GM23338 (cell line): Measurements from ENCODE around the gene CNKSR1. TPM values are rescaled to one million over a fixed set of nuclear protein-coding genes. Genes with fewer than 3 reads are reported as not detected.

ENCODE experiments used
- polyA plus RNA-seq: library from polyadenylated mRNA; unstranded; fragments of >200 nt; fragmentation: Nextera tagmentation; extraction: Ambion mirVana; gene quantifications from 2 replicates; pipeline ENCODE4 v1.2.1, GENCODE V29; 2016
- total RNA-seq: library from RNA; depleted of rRNA; stranded (reverse); fragments of >200 nt; shearing (Covaris generic); gene quantifications from 2 replicates; pipeline ENCODE4 v1.2.3, GENCODE V29; 2014; rRNA removed

Gene CNKSR1
- total and polyA plus RNA-seq, 2 experiments from 2014 or later = 9.7 to 12.5 TPM

Other genes starting within 250 kb of the CNKSR1 start
- gene PAFAH2, start 179.4 kb upstream of the CNKSR1 start, total RNA-seq = 7.7 and 10.3 TPM in 2 replicates
- 5.7 TPM in 2 replicates for gene PAFAH2, start 179.4 kb upstream of the CNKSR1 start, polyA plus RNA-seq
- gene EXTL1, start 155.7 kb upstream of the CNKSR1 start, total RNA-seq = 0.35 and 1.2 TPM in 2 replicates
- 0.21 and 0.37 TPM in 2 replicates for gene EXTL1, start 155.7 kb upstream of the CNKSR1 start, polyA plus RNA-seq
- 0.07 TPM in 1 of 2 replicates, not detected in the other for gene SLC30A2, start 131.4 kb upstream of the CNKSR1 start, total RNA-seq
- not detected in 2 replicates for gene SLC30A2, start 131.4 kb upstream of the CNKSR1 start, polyA plus RNA-seq
- 0.17 TPM in 1 of 2 replicates, not detected in the other for gene TRIM63, start 109.9 kb upstream of the CNKSR1 start, total RNA-seq
- not detected in 2 replicates for gene TRIM63, start 109.9 kb upstream of the CNKSR1 start, polyA plus RNA-seq
- gene PDIK1L, start 65.7 kb upstream of the CNKSR1 start, total RNA-seq = 3.0 and 4.3 TPM in 2 replicates
- gene PDIK1L, start 65.7 kb upstream of the CNKSR1 start, polyA plus RNA-seq = 1.2 and 1.6 TPM in 2 replicates
- gene FAM110D, start 18.4 kb upstream of the CNKSR1 start, total RNA-seq = 0.08 and 0.24 TPM in 2 replicates
- gene FAM110D, start 18.4 kb upstream of the CNKSR1 start, polyA plus RNA-seq = 0.39 and 0.45 TPM in 2 replicates
- not detected in 2 replicates for gene C1orf232, start 8.5 kb upstream of the CNKSR1 start, total RNA-seq
- gene C1orf232, start 8.5 kb upstream of the CNKSR1 start, polyA plus RNA-seq = not detected in 2 replicates
- 26.2 and 32.6 TPM in 2 replicates for gene ZNF593, start 7.6 kb upstream of the CNKSR1 start, total RNA-seq
- 108 and 115 TPM in 2 replicates for gene ZNF593, start 7.6 kb upstream of the CNKSR1 start, polyA plus RNA-seq
- gene ZNF593OS, start 5.7 kb upstream of the CNKSR1 start, total RNA-seq = not detected in 2 replicates
- gene ZNF593OS, start 5.7 kb upstream of the CNKSR1 start, polyA plus RNA-seq = 0.68 and 1.1 TPM in 2 replicates
- not detected in 2 replicates for gene CATSPER4, start 13.1 kb downstream of the CNKSR1 start, total RNA-seq
- gene CATSPER4, start 13.1 kb downstream of the CNKSR1 start, polyA plus RNA-seq = 0.31 and 0.35 TPM in 2 replicates
- 26.1 and 36.8 TPM in 2 replicates for gene CEP85, start 56.7 kb downstream of the CNKSR1 start, total RNA-seq
- 11.6 and 12.8 TPM in 2 replicates for gene CEP85, start 56.7 kb downstream of the CNKSR1 start, polyA plus RNA-seq
- gene SH3BGRL3, start 102.6 kb downstream of the CNKSR1 start, total RNA-seq = 28.9 and 30.9 TPM in 2 replicates
- gene SH3BGRL3, start 102.6 kb downstream of the CNKSR1 start, polyA plus RNA-seq = 370 and 378 TPM in 2 replicates
- gene UBXN11, start 129.1 kb downstream of the CNKSR1 start, total RNA-seq = 8.0 and 9.4 TPM in 2 replicates
- 7.3 and 8.3 TPM in 2 replicates for gene UBXN11, start 129.1 kb downstream of the CNKSR1 start, polyA plus RNA-seq
- gene CD52, start 140.5 kb downstream of the CNKSR1 start, total RNA-seq = not detected in 2 replicates
- 7.3 and 9.6 TPM in 2 replicates for gene CD52, start 140.5 kb downstream of the CNKSR1 start, polyA plus RNA-seq
- 10.0 and 18.4 TPM in 2 replicates for gene CRYBG2, start 176.6 kb downstream of the CNKSR1 start, total RNA-seq
- gene CRYBG2, start 176.6 kb downstream of the CNKSR1 start, polyA plus RNA-seq = 17.6 and 19.4 TPM in 2 replicates
- not detected in 2 replicates for gene ZNF683, start 195.3 kb downstream of the CNKSR1 start, total RNA-seq
- not detected in 2 replicates for gene ZNF683, start 195.3 kb downstream of the CNKSR1 start, polyA plus RNA-seq
- gene LIN28A, start 233.3 kb downstream of the CNKSR1 start, total RNA-seq = 1,538 and 1,571 TPM in 2 replicates
- 604 and 648 TPM in 2 replicates for gene LIN28A, start 233.3 kb downstream of the CNKSR1 start, polyA plus RNA-seq